UCSD-AML1 (cell line): Measurements from ENCODE around the gene SPANXB1.
"Not testable (repeated sequence)": the region's sequence is repeated elsewhere in the genome, so short reads cannot be mapped to it uniquely, and the experiment has no call there.

ENCODE experiments used
- DNase-seq: peaks from one replicate; lab custom pipeline; 2025; ENCODE audit not compliant: unreplicated experiment; lab: John Stamatoyannopoulos, UW

SPANXB1 gene, protein sequence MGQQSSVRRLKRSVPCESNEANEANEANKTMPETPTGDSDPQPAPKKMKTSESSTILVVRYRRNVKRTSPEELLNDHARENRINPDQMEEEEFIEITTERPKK

DNA sequence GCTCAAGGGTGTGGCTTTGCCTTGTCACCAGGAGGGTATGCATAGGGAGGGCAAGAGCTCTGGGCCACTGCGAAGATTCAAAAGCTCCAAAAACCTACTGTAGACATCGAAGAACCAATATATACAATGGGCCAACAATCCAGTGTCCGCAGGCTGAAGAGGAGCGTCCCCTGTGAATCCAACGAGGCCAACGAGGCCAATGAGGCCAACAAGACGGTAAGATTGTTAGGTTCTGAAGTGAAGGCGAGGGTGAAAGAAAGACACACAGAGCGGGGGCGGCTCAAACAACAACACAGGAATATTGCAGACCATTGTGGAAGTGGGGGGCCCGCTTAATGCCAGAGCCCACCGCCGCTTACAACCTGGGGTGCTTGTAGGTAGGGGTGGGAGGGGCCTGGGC is at the start of gene SPANXB1:
Gene SPANXB1 (plus strand): TSS at position 27 of the 400 bp plus-strand sequence. CDS start 100 bp downstream, at position 127.
- not testable (repeated sequence) for DNase-seq

DNA sequence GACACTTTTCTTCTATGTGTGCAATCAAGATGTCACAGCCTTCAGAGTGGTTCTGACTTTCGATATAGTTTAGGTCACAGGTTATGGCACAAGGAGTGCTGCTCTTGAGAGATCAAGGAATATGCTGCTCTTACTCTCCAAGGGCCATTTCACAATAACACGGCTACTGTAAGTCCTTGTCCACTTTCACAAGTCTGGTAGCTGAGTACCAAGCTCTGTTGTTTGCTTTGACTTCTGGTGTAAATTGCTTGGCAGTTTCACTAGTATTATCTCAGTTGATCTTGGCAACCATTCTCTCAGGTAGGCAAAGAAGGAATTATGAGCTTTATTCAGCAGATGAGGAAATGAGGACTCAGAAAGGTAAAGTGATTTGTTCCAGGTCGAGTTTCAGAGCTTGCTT is 35.4 kb upstream of the SPANXB1 start:
- no peak for DNase-seq

DNA sequence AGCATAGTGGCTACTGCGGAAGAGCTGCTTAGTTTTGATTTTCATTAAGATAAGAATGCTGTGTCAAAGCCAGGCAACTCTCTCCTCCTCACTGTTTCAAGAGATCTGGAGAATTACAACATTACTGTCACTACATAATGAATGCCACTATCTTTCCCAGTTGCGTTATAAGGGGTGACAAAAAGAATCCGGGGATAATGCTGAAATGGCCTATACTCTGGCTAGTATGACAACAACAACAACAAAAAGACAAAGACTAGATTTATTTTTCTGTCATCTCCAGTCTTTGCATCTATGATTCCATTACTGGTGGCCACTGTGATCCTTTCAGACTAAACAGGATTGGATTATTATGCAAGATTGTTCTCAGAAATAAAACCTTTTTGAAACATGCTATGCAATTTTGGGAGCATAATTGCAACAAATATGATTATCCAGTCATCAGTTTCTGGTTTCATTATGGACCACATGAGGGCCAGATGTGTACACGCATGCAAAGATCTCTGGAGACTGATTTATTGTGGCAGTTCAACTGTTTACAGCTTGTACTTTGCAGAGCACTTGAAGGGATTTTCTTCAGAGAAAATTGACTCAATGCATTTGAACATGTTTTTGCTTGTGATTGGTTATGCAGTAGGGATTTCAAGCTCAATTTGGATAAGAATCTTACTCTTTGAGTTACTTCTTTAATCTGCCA is 31.1 kb upstream of the SPANXB1 start:
- DNase-seq = no peak

DNA sequence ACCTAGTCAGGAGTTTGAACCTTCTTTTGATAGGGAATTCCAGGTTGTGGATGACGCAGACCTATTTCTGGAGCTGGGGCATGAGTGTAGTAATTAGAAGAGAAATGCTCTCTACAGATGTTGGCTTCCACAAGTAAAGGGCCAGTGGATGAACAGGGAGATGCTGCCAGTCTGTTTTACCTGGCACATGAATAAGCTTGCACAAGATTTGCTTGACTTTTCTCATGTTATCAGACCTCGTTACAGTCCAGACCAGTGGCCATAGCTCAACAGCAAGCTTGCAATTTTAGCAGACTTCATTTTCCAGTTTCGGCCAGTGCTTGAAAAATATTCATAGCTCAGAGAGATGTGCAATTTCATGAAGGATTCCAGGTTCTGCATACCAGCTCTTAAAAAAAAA is 26.9 kb upstream of the SPANXB1 start:
- no peak for DNase-seq

DNA sequence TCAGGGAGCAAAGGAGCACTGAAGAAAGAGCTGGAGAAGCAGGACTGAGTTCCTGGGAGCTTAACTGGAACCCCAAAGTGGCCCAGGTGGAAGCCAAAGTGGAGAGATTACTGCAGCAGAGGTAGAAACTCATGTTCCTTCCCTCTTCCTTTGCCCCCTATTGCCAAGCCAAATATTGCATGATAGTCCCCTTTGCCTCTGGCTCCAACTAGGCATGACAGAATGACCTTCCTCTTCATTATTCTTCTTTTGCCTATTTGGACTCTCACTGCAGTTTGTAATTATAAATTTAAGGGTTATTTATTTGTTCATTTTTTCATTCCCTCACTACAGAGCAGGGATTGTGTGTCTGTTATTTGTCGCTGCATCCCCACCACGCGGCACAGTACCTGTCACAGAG is 22.1 kb upstream of the SPANXB1 start:
- no peak for DNase-seq

DNA sequence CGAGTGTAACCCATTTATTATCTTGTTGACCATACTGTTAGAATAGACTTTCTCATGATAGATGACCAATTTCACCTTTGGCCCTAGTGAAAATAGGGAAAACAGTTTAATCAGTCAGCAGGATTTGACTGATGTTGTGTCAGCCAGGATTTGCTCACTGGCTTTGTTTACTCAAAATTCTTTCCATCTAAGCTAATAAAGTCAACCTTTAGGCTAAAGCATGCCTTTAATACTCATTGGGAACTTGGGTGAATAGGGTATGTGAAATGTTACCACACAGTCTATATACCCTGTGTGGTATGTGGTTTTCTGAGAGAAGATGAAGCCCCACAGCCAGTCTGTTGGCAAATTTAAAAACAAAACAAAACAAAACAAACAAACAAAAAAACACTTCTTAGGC is 18.7 kb upstream of the SPANXB1 start:
- no peak for DNase-seq

DNA sequence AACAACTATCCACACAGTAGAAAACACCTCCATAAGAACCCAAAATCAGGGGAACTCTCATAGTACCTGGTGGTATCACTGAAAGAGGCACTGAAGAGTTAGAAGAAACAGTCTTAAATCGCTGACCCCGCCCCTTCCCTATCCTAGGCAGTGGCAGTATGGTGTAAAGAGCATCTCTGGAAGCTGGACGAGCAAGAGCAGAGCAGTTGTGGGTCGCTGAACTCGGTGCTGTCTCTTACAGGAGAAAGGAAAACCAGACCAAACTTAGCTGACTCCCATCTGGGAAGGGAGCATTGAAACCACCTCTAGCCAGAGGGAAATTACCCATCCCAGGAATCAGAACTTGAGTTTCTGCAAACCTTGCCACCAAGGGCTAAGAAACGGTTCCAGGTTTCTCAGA is 2.8 kb downstream of the SPANXB1 start:
- DNase-seq = not testable (repeated sequence)

DNA sequence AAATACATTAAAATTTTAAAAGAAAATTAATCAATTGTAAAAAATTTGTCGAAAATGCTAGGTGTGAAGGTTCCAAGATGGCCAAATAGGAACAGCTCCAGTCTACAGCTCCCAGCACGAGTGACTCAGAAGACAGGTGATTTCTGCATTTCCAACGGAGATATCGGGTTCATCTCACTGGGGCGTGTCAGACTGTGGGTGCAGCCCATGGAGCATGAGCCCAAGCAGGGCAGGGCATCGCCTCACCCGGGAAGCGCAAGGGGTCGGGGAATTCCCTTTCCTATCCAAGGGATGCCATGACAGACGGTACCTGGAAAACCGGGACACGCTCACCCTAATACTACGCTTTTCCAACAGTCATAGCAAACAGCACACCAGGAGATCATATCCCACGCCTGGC is 41.9 kb downstream of the SPANXB1 start:
- DNase-seq = not testable (repeated sequence)

DNA sequence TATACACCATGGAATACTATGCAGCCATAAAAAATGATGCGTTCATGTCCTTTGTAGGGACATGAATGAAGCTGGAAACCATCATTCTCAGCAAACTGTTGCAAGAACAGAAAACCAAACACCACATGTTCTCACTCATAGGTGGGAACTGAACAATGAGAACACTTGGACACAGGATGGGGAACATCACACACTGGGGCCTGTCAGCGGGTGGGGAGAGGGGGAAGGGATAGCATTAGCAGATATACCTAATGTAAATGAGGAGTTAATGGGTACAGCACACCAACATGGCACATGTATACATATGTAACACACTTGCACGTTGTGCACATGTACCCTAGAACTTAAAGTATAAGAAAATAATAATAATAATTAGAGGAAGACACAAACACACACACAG is 47.5 kb downstream of the SPANXB1 start:
- not testable (repeated sequence) for DNase-seq

DNA sequence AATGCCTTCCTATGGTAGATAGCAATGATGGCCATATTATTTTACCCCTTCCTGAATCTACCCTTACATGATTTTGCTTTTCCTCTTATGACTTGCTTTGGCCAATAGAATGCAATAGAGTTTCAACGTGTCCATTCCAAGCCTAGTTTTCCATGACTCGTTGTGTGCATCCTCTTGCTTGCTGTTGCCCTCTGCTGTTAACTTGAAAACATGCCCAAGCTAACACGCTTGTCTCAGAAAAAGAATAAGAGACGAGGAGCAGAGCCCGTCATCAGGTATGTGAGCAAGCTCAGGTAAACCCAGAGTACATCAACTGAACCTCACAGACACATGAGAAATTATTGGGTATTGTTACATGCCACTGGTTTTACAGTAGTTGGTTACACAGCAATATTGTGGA is 49.7 kb downstream of the SPANXB1 start:
- DNase-seq = not testable (repeated sequence)
